Peyer's patch (tissue), 4 donors: Measurements from ENCODE around the gene AKAP13. TPM values are rescaled to one million over a fixed set of nuclear protein-coding genes. Genes with fewer than 3 reads are reported as not detected.

Experiments used
- DNase-seq, 3 donors: peaks; one replicate each; pipeline ENCODE4 v3.0.0-alpha.2; 2017 to 2019
- H3K27ac ChIP-seq, 4 donors: fragments of 200-600 bp; sonication (generic); one replicate each; pipeline ENCODE4 v1.5.1; 2016 to 2019
- H3K27me3 ChIP-seq, 2 donors: fragments of 200-600 bp; sonication (generic); one replicate each; pipeline ENCODE4 v1.5.1; 2019
- H3K36me3 ChIP-seq, 3 donors: fragments of 200-600 bp; sonication (generic); one replicate each; pipeline ENCODE4 v1.5.1; 2016 to 2019
- H3K4me1 ChIP-seq, 4 donors: fragments of 200-600 bp; sonication (generic); one replicate each; pipeline ENCODE4 v1.5.1; 2016 to 2019
- H3K4me3 ChIP-seq, 4 donors: fragments of 200-600 bp; sonication (generic); 1 replicate in 3 of 4; 2 replicates in 1 of 4; pipeline ENCODE4 v1.5.1; 2016 to 2019; ENCODE audit warnings: mild to moderate bottlenecking in 1 of 4
- H3K9me3 ChIP-seq, 4 donors: fragments of 200-600 bp; sonication (generic); one replicate each; pipeline ENCODE4 v1.5.1; 2016 to 2019; ENCODE audit warnings: mild to moderate bottlenecking in 1 of 4
- CTCF ChIP-seq, 6 experiments: fragments of 450-650 bp in 4 of 6; fragments of 200-600 bp in 2 of 6; sonication (generic) in 1 of 6; IDR thresholded peaks; one replicate each; pipeline ENCODE4 v1.5.1; 2017 to 2019; ENCODE audit warnings: antibody characterized with exemption in 6 of 6, mild to moderate bottlenecking in 3 of 6, moderate library complexity in 1 of 6
- POLR2A ChIP-seq, 2 donors: fragments of 450-650 bp; IDR thresholded peaks; one replicate each; pipeline ENCODE4 v1.5.1; 2017; ENCODE audit warnings: antibody characterized with exemption in 2 of 2, mild to moderate bottlenecking in 2 of 2, moderate library complexity in 2 of 2
- total RNA-seq, 4 donors: library from RNA; depleted of rRNA; stranded (reverse); fragments of >200 nt; gene quantifications; one replicate each; pipeline ENCODE4 v1.1.0, GENCODE V29; 2016

AKAP13 gene
- total RNA-seq, 4 donors from 2014 or later, result 166 to 742 (median 242) TPM

DNA sequence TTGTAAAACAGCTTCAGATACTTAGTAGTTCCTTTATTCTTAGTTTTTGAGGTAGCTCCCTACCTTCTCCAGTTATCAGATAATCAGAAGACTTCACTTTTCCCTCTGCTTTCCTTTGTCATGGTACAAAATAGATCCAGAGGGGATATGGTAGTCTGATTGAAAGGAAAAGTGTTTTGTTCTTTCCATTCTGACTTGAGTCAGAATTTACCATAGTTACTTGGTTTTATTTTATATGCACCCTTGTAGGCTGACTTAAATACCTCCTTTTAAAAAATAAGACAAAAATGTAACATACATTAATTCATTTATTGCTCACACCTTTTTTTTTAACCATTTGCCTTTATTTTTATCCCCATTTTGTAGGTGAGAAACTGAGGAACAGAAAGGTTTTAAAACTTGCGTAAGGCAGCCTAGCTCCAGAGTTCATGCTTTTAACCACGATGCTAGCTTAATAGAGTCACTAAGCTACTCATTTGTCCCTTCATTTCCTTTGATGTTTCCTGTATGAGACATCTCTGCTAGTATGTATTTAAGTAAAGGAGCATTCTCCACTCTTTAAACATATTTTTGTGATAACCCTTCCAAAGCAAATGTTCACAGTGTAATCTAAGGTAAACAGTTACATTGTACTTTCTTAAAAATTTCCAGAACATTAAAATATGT is 226.9 kb downstream of the AKAP13 start:
- peaks cover 0 to 35% (median 0%) of the 10 kb centered on the region in 3 donors for H3K36me3 ChIP-seq
- no peaks in the 10 kb centered on the region for H3K9me3 ChIP-seq
- no peak overlapping the region for H3K27ac ChIP-seq
- H3K4me3 ChIP-seq, result no peak overlapping the region
- no peak for DNase-seq
- no peaks in the 10 kb centered on the region for H3K4me1 ChIP-seq
- no peaks in the 10 kb centered on the region for H3K27me3 ChIP-seq
- TF ChIP-seq POLR2A (IDR thresholded peaks at IDR 0.05), result no peak
- no peak for TF ChIP-seq CTCF (IDR thresholded peaks at IDR 0.05)

- Histone ChIP-seq H3K27me3 (no peaks in the 10 kb centered on the region), H3K9me3 (no peaks in the 10 kb centered on the region), H3K4me1 (no peaks in the 10 kb centered on the region), H3K27ac (no peak overlapping the region), H3K36me3 (peaks cover 0 to 33% (median 0%) of the 10 kb centered on the region in 3 donors), H3K4me3 (no peak overlapping the region)
- no peak for DNase-seq
- no peak for TF ChIP-seq CTCF (IDR thresholded peaks at IDR 0.05)
- TF ChIP-seq POLR2A (IDR thresholded peaks at IDR 0.05), result no peak
Observed at GRCh38 chr15:85607842-85608241, 227.4 kb downstream of the AKAP13 start.

GRCh38 chr15:85609492-85609891 is 229.1 kb downstream of the AKAP13 start:
- no peak overlapping the region for H3K27ac ChIP-seq
- H3K4me1 ChIP-seq, result peaks cover 0 to 2% (median 0%) of the 10 kb centered on the region in 4 donors
- peaks cover 0 to 22% (median 0%) of the 10 kb centered on the region in 3 donors for H3K36me3 ChIP-seq
- no peak for TF ChIP-seq CTCF (IDR thresholded peaks at IDR 0.05)
- no peak for TF ChIP-seq POLR2A (IDR thresholded peaks at IDR 0.05)
- no peak for DNase-seq
- no peak overlapping the region for H3K4me3 ChIP-seq
- H3K9me3 ChIP-seq, result no peaks in the 10 kb centered on the region
- no peaks in the 10 kb centered on the region for H3K27me3 ChIP-seq

GRCh38 chr15:85611361-85611760 is 231.0 kb downstream of the AKAP13 start:
- Histone ChIP-seq H3K27ac (no peak overlapping the region), H3K4me3 (no peak overlapping the region), H3K9me3 (no peaks in the 10 kb centered on the region), H3K36me3 (peaks cover 0 to 16% (median 0%) of the 10 kb centered on the region in 3 donors), H3K4me1 (peaks cover 0 to 13% (median 0%) of the 10 kb centered on the region in 4 donors), H3K27me3 (no peaks in the 10 kb centered on the region)
- no peak for DNase-seq
- TF ChIP-seq CTCF (IDR thresholded peaks at IDR 0.05) (no peak), POLR2A (IDR thresholded peaks at IDR 0.05) (no peak)

DNA sequence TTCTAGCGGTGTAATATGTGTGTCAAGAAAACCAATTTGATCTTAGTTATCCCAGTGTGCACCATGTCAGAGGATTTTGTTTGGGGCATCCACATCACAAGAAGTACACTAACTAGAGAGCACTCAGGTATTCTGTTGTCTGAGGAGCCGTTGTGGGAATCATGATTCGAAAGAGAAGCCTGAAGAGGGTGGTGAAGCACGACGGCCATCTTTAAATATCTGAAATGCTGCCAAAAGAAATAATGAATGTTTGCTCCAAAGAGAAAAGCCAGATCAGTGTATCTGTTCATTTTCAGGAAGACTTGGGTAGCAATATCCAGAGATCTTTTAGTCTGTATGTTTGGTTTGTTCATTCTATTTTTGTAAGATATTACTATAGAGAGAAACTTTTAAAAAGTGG is 233.7 kb downstream of the AKAP13 start:
- H3K4me3 ChIP-seq, result no peak overlapping the region
- peaks cover 0 to 36% (median 0%) of the 10 kb centered on the region in 4 donors for H3K4me1 ChIP-seq

More for the DNA sequence above, 233.7 kb downstream of the AKAP13 start:
- H3K9me3 ChIP-seq, result no peaks in the 10 kb centered on the region
- no peaks in the 10 kb centered on the region for H3K27me3 ChIP-seq
- peaks cover 0 to 12% (median 0%) of the 10 kb centered on the region in 3 donors for H3K36me3 ChIP-seq
- TF ChIP-seq CTCF (IDR thresholded peaks at IDR 0.05), result no peak
- no peak for TF ChIP-seq POLR2A (IDR thresholded peaks at IDR 0.05)
- DNase-seq, result no peak
- H3K27ac ChIP-seq, result no peak overlapping the region
